Measurements from ENCODE around the gene ARHGAP25. TPM values are rescaled to one million over a fixed set of nuclear protein-coding genes. Genes with fewer than 3 reads are reported as not detected.

The ARHGAP25 gene
- total RNA-seq, 4 donors from 2014 or later = 2.2 to 11.6 (median 7.2) TPM

GRCh38 chr2:68756178-68756577, 21.6 kb downstream of the ARHGAP25 start:
- in situ Hi-C loops (cut with MboI; ENCODE audit: low pct_ligation_motif_present in 1 of 4, low pct_unique_long_range_greater_than_20kb in 1 of 4, low sequenced_read_pairs in 3 of 4) = no loop called here
- WGBS, 2 donors (ENCODE audit: low coverage in 1 of 2) = 96% methylated on average over 2 of the region's 2 CpGs; no CpG with 5 or more reads in 1 of the 2 donors
- H3K9me3 ChIP-seq = no peaks in the 10 kb centered on the region
- intact Hi-C loops (cut with DNase I; ENCODE audit: low total_unique reads) = no loop called here
- peaks cover 0 to 31% (median 5%) of the 10 kb centered on the region in 4 donors for H3K4me1 ChIP-seq
- no peak overlapping the region for H3K27ac ChIP-seq
- H3K36me3 ChIP-seq = no peaks in the 10 kb centered on the region
- no peak overlapping the region for H3K4me3 ChIP-seq
- no peak for TF ChIP-seq EP300 (IDR thresholded peaks at IDR 0.05; ENCODE audit: low read depth)
- no peaks in the 10 kb centered on the region for H3K27me3 ChIP-seq
- no peak for DNase-seq

- Histone ChIP-seq H3K4me1 (peaks cover 0 to 27% (median 5%) of the 10 kb centered on the region in 4 donors), H3K27me3 (no peaks in the 10 kb centered on the region), H3K36me3 (no peaks in the 10 kb centered on the region), H3K4me3 (no peak overlapping the region), H3K9me3 (no peaks in the 10 kb centered on the region), H3K27ac (no peak overlapping the region)
- in situ Hi-C loops (cut with MboI; ENCODE audit: low pct_ligation_motif_present in 1 of 4, low pct_unique_long_range_greater_than_20kb in 1 of 4, low sequenced_read_pairs in 3 of 4) = no loop called here
- intact Hi-C loops (cut with DNase I; ENCODE audit: low total_unique reads) = no loop called here
- TF ChIP-seq CTCF (IDR thresholded peaks at IDR 0.05) = no peak
- no peak for TF ChIP-seq POLR2A (IDR thresholded peaks at IDR 0.05)
- no peak for TF ChIP-seq EP300 (IDR thresholded peaks at IDR 0.05; ENCODE audit: low read depth)
- no peak for TF ChIP-seq POLR2AphosphoS5 (IDR thresholded peaks at IDR 0.05)
- WGBS, 2 donors (ENCODE audit: low coverage in 1 of 2) = 85 to 95% methylated on average over 2 of the region's 2 CpGs
- no peak for DNase-seq
These were observed 22.5 kb downstream of the ARHGAP25 start for GRCh38 chr2:68757081-68757480.

GRCh38 chr2:68762100-68762499, 27.5 kb downstream of the ARHGAP25 start:
- 78 to 84% methylated on average over 2 of the region's 2 CpGs for WGBS, 2 donors (ENCODE audit: low coverage in 1 of 2)
- Histone ChIP-seq H3K27me3 (no peaks in the 10 kb centered on the region), H3K27ac (peak overlapping the region; percentile 45 to 63 (median 48)), H3K9me3 (no peaks in the 10 kb centered on the region), H3K4me3 (no peak overlapping the region), H3K4me1 (peaks cover 0 to 50% (median 12%) of the 10 kb centered on the region in 4 donors), H3K36me3 (no peaks in the 10 kb centered on the region)
- TF ChIP-seq POLR2AphosphoS5 (IDR thresholded peaks at IDR 0.05) (no peak), POLR2A (IDR thresholded peaks at IDR 0.05) (no peak), EP300 (IDR thresholded peaks at IDR 0.05; ENCODE audit: low read depth) (no peak), CTCF (IDR thresholded peaks at IDR 0.05) (no peak)
- in situ Hi-C loops (cut with MboI; ENCODE audit: low pct_ligation_motif_present in 1 of 4, low pct_unique_long_range_greater_than_20kb in 1 of 4, low sequenced_read_pairs in 3 of 4) = no loop called here
- no peak for DNase-seq
- intact Hi-C loops (cut with DNase I; ENCODE audit: low total_unique reads) = no loop called here

- no peak for DNase-seq
- intact Hi-C loops (cut with DNase I; ENCODE audit: low total_unique reads) = no loop called here
- Histone ChIP-seq H3K4me3 (no peak overlapping the region), H3K27ac (peak overlapping the region; percentile 45 to 63 (median 48)), H3K9me3 (no peaks in the 10 kb centered on the region), H3K36me3 (no peaks in the 10 kb centered on the region), H3K4me1 (peaks cover 0 to 50% (median 12%) of the 10 kb centered on the region in 4 donors), H3K27me3 (no peaks in the 10 kb centered on the region)
- TF ChIP-seq POLR2A (IDR thresholded peaks at IDR 0.05) (no peak), EP300 (IDR thresholded peaks at IDR 0.05; ENCODE audit: low read depth) (no peak), POLR2AphosphoS5 (IDR thresholded peaks at IDR 0.05) (no peak), CTCF (IDR thresholded peaks at IDR 0.05) (no peak)
- in situ Hi-C loops (cut with MboI; ENCODE audit: low pct_ligation_motif_present in 1 of 4, low pct_unique_long_range_greater_than_20kb in 1 of 4, low sequenced_read_pairs in 3 of 4) = no loop called here
These were observed 28.1 kb downstream of the ARHGAP25 start for GRCh38 chr2:68762665-68763064.
